ENCODE data around the gene TYK2.

DNA sequence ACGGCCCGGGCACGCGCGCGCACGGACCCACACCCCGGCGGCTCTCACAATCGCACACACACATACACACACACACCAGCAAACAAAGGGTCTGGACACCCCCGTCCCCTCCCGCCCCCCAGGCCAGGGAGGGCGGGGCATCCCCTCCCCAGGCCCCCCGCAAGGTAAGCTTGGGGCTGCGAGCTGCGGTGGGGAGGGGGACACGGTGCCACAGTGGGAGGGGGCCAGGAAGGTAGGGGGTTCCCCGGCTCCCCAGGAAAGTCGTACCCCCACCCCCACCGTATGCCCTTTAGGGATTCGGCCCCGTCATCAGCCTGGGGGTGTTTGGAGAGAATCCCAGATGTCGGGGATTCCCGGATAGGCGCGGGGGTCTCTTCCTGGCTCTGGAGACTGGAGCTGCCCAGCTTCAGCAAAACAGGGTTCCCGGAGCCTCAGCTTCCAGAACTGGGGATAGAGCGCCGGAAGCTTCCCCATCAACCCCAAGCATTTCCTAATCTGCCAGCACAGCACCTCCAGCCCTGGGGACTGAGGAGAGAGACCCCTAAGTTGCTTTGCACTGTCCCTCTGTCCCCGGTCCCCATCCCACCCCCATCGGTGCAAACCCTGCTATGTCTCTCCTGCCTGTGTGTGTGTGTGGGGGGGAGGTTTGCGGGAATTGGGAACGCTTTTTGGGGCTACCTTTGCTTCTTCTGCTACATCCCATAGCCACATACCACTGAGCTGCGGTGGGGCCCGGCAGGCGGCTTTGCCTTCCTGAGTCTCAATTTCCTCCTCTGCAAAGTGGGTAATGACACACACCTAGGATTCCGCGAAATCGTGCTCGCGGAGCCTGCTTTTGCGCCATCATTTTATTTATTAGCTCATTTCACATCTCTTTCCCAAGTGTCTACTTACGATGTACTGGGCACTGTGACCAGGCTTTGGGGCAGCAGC, 24.8 kb upstream of the TYK2 start:
- TF ChIP-seq, protein P1, sequence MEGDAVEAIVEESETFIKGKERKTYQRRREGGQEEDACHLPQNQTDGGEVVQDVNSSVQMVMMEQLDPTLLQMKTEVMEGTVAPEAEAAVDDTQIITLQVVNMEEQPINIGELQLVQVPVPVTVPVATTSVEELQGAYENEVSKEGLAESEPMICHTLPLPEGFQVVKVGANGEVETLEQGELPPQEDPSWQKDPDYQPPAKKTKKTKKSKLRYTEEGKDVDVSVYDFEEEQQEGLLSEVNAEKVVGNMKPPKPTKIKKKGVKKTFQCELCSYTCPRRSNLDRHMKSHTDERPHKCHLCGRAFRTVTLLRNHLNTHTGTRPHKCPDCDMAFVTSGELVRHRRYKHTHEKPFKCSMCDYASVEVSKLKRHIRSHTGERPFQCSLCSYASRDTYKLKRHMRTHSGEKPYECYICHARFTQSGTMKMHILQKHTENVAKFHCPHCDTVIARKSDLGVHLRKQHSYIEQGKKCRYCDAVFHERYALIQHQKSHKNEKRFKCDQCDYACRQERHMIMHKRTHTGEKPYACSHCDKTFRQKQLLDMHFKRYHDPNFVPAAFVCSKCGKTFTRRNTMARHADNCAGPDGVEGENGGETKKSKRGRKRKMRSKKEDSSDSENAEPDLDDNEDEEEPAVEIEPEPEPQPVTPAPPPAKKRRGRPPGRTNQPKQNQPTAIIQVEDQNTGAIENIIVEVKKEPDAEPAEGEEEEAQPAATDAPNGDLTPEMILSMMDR (conservative IDR thresholded peaks at IDR 0.05 in 1 of 2, IDR thresholded peaks at IDR 0.05 in 1 of 2; ENCODE audit: extremely low read depth in 1 of 2, insufficient read depth in 1 of 2, low read depth in 1 of 2, low read length in 2 of 2), result no peak
- no peak for TF ChIP-seq EZH2 (IDR thresholded peaks at IDR 0.05; ENCODE audit: borderline replicate concordance, low read length)
